Vagina (tissue), 2 donors: Measurements from ENCODE around the gene TUBA3E.

ENCODE experiments used
- CTCF ChIP-seq, 3 experiments: fragments of 450-650 bp in 2 of 3; fragments of 200-600 bp in 1 of 3; sonication (generic) in 1 of 3; IDR thresholded peaks; one replicate each; pipeline ENCODE4 v1.5.1; 2017 to 2019; ENCODE audit warnings: antibody characterized with exemption in 3 of 3, mild to moderate bottlenecking in 2 of 3, moderate library complexity in 2 of 3
- POLR2A ChIP-seq, 2 donors: fragments of 450-650 bp; IDR thresholded peaks; one replicate each; pipeline ENCODE4 v1.6.1; 2017; ENCODE audit warnings: antibody characterized with exemption in 2 of 2, mild to moderate bottlenecking in 2 of 2, moderate library complexity in 2 of 2
- POLR2AphosphoS5 ChIP-seq, 2 donors: sonication (generic); formaldehyde crosslinking; IDR thresholded peaks; one replicate each; pipeline ENCODE4 v1.9.0; 2017; ENCODE audit warnings: antibody characterized with exemption in 2 of 2, mild to moderate bottlenecking in 2 of 2, low read depth in 1 of 2; ENCODE audit not compliant: insufficient read depth in 1 of 2

GRCh38 chr2:130158631-130159030 lies 39.6 kb downstream of the TUBA3E start:
- TF ChIP-seq CTCF (IDR thresholded peaks at IDR 0.05) (no peak), POLR2A (IDR thresholded peaks at IDR 0.05) (no peak), POLR2AphosphoS5 (IDR thresholded peaks at IDR 0.05; ENCODE audit: insufficient read depth in 1 of 2, low read depth in 1 of 2) (no peak)
